ENCODE measurements around the gene AAGAB.

Gene AAGAB

GRCh38 chr15:67186688-67187087 lies 67.8 kb downstream of the AAGAB start:
- no peak overlapping the region for H3K4me3 ChIP-seq (ENCODE audit: low read depth, low read length)
- no peak overlapping the region for H3K27ac ChIP-seq
- H3K27me3 ChIP-seq (replicated peaks): no peaks in the 10 kb centered on the region
- in situ Hi-C loops (cut with HindIII; ENCODE audit: low pct_ligation_motif_present, low sequenced_read_pairs): no loop called here
- peaks cover 92% of the 10 kb centered on the region for H3K36me3 ChIP-seq (replicated peaks)
- TF ChIP-seq CTCF (IDR thresholded peaks at IDR 0.05; ENCODE audit: low read depth, low read length, missing control alignments): no peak
- DNase-seq: no peak

DNA sequence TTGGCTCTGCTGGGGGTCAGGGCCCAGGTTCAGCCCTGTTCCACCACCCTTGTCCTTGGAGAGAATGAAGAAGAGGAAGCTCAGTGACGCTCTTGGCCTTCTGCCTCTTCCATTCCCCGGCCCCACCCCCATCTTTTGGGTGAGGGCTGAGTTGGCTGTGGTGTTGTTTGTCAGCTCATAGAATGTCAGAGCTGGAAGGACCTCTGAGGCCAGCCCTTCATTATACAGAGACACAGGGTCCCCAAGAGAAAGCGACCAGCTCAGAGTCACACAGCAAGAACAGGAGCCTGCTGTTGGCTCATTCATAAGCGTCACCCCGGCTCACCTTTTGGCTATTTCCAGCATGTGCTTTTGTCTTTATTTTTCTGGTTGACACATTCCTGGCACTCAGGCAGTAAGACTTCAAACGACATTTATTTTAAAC lies 68.2 kb downstream of the AAGAB start:
- in situ Hi-C loops (cut with HindIII; ENCODE audit: low pct_ligation_motif_present, low sequenced_read_pairs): no loop called here
- no peak overlapping the region for H3K27ac ChIP-seq
- peaks cover 91% of the 10 kb centered on the region for H3K36me3 ChIP-seq (replicated peaks)

GRCh38 chr15:67185621-67186225 lies 68.7 kb downstream of the AAGAB start:
- H3K27ac ChIP-seq: no peak overlapping the region
- TF ChIP-seq CTCF (IDR thresholded peaks at IDR 0.05; ENCODE audit: low read depth, low read length, missing control alignments): no peak
- H3K4me3 ChIP-seq (ENCODE audit: low read depth, low read length): no peak overlapping the region
- peaks cover 91% of the 10 kb centered on the region for H3K36me3 ChIP-seq (replicated peaks)
- no peak for DNase-seq
- H3K27me3 ChIP-seq (replicated peaks): no peaks in the 10 kb centered on the region
- in situ Hi-C loops (cut with HindIII; ENCODE audit: low pct_ligation_motif_present, low sequenced_read_pairs): no loop called here

More for the DNA sequence above, 68.2 kb downstream of the AAGAB start:
- no peak overlapping the region for H3K4me3 ChIP-seq (ENCODE audit: low read depth, low read length)
- DNase-seq: no peak
- TF ChIP-seq CTCF (IDR thresholded peaks at IDR 0.05; ENCODE audit: low read depth, low read length, missing control alignments): no peak
- no peaks in the 10 kb centered on the region for H3K27me3 ChIP-seq (replicated peaks)

GRCh38 chr15:67185051-67185450 lies 69.4 kb downstream of the AAGAB start:
- Histone ChIP-seq H3K27ac (peak overlapping the region; percentile 12), H3K36me3 (replicated peaks) (peaks cover 91% of the 10 kb centered on the region), H3K27me3 (replicated peaks) (no peaks in the 10 kb centered on the region), H3K4me3 (ENCODE audit: low read depth, low read length) (no peak overlapping the region)
- DNase-seq: no peak
- in situ Hi-C loops (cut with HindIII; ENCODE audit: low pct_ligation_motif_present, low sequenced_read_pairs): no loop called here
- no peak for TF ChIP-seq CTCF (IDR thresholded peaks at IDR 0.05; ENCODE audit: low read depth, low read length, missing control alignments)

DNA sequence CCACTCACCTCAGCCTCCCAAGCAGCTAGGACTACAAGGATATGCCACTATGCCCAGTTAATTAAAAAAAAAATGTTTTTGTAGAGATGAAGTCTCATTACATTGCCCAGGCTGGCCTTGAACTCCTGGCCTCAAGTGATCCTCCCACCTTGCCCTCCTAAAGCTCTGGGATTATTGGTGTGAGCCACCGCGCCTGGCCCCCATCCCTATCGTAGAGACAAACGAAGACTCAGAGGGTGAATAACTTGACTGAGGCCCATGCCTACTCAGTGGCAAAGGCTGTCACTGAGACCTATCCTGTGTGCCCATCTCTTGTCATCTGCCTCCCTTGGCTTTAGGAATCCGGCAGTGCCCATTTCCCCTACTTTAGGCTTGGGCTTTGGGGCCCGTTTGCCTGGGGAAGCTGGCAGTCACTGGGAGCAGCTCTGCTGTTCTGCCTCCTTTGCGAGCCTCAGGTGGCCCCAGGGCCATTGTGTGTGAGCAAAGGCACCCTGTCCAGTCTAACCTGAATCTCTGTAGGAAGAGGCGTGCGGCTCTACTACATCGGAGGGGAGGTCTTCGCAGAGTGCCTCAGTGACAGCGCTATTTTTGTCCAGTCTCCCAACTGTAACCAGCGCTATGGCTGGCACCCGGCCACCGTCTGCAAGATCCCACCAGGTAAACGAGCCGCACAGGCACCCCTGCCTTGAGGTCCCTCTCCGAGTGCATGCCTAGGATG lies 70.1 kb downstream of the AAGAB start:
- peak overlapping the region; percentile 11 for H3K27ac ChIP-seq
- DNase-seq: no peak
- no peak for TF ChIP-seq CTCF (IDR thresholded peaks at IDR 0.05; ENCODE audit: low read depth, low read length, missing control alignments)
- in situ Hi-C loops (cut with HindIII; ENCODE audit: low pct_ligation_motif_present, low sequenced_read_pairs): no loop called here
- no peaks in the 10 kb centered on the region for H3K27me3 ChIP-seq (replicated peaks)
- H3K36me3 ChIP-seq (replicated peaks): peaks cover 91% of the 10 kb centered on the region
- H3K4me3 ChIP-seq (ENCODE audit: low read depth, low read length): no peak overlapping the region
